Breast epithelium (tissue), 4 donors: ENCODE results near the gene TUBGCP5. TPM values are rescaled to one million over a fixed set of nuclear protein-coding genes. Genes with fewer than 3 reads are reported as not detected.

Experiments
- DNase-seq, 2 donors: peaks; one replicate each; pipeline ENCODE4 v3.0.0-alpha.2; 2019; ENCODE audit warnings: low spot score in 2 of 2
- H3K27ac ChIP-seq, 2 donors: fragments of 200-600 bp; sonication (generic) in 1 of 2; one replicate each; pipeline ENCODE4 v1.5.1; 2016 to 2019; ENCODE audit warnings: mild to moderate bottlenecking in 1 of 2
- H3K27me3 ChIP-seq, 2 donors: fragments of 200-600 bp; sonication (generic) in 1 of 2; one replicate each; pipeline versions ENCODE4 v1.5.1 to v1.6.0; 2017 to 2019; ENCODE audit warnings: control low read depth in 1 of 2, mild to moderate bottlenecking in 1 of 2
- H3K36me3 ChIP-seq: fragments of 200-600 bp; one replicate; pipeline ENCODE4 v1.5.1; 2019
- H3K4me1 ChIP-seq, 2 donors: fragments of 200-600 bp; sonication (generic); one replicate each; pipeline ENCODE4 v1.5.1; 2016 to 2019; ENCODE audit warnings: control low read depth in 1 of 2
- H3K4me3 ChIP-seq, 3 donors: fragments of 200-600 bp; sonication (generic); 1 replicate in 2 of 3; 2 replicates in 1 of 3; pipeline ENCODE4 v1.5.1; 2016 to 2019; ENCODE audit warnings: mild to moderate bottlenecking in 3 of 3, moderate library complexity in 2 of 3
- H3K9me3 ChIP-seq, 2 donors: fragments of 200-600 bp; sonication (generic) in 1 of 2; one replicate each; pipeline ENCODE4 v1.5.1; 2016 to 2019; ENCODE audit warnings: control low read depth in 1 of 2
- CTCF ChIP-seq, 3 donors: fragments of 450-650 bp; IDR thresholded peaks; one replicate each; pipeline ENCODE4 v1.5.1; 2016 to 2017; ENCODE audit warnings: antibody characterized with exemption in 3 of 3, mild to moderate bottlenecking in 3 of 3, moderate library complexity in 3 of 3
- POLR2A ChIP-seq: fragments of 450-650 bp; IDR thresholded peaks from one replicate; pipeline ENCODE4 v1.6.1; 2016; ENCODE audit warnings: antibody characterized with exemption, mild to moderate bottlenecking, moderate library complexity
- POLR2AphosphoS5 ChIP-seq, 3 donors: sonication (generic); formaldehyde crosslinking; IDR thresholded peaks; one replicate each; pipeline ENCODE4 v1.6.1; 2017; ENCODE audit warnings: antibody characterized with exemption in 3 of 3
- intact Hi-C: fragments of 100-400 bp; cut with DNase I; formaldehyde crosslinking; loops from one replicate; pipeline ENCODE4 v1.15.1; 2023; ENCODE audit warnings: low total_unique reads
- total RNA-seq, 3 donors: library from RNA; depleted of rRNA; stranded (reverse); fragments of >200 nt; gene quantifications; one replicate each; pipeline ENCODE4 v1.1.0, GENCODE V29; 2016

The TUBGCP5 gene
- total RNA-seq, 3 donors from 2014 or later, result 27.5 to 33.6 (median 28.0) TPM

GRCh38 chr15:22980189-22981050 is 58.9 kb downstream of the TUBGCP5 start, which contains the start of gene CYFIP1:
Gene CYFIP1, minus strand, starts transcription at chr15:22980368. Its CDS starts 33,083 bp downstream, at chr15:22947285.
- Histone ChIP-seq H3K9me3 (no peaks in the 10 kb centered on the region), H3K27me3 (no peaks in the 10 kb centered on the region), H3K27ac (peak within 1 kb of the TSS; percentile 91 to 95), H3K4me1 (peaks cover 3 to 10% of the 10 kb centered on the region in 2 donors), H3K4me3 (peak within 1 kb of the TSS; percentile 70 to 89 (median 89)), H3K36me3 (no peaks in the 10 kb centered on the region)
- intact Hi-C loops, result no loop called here
- TF ChIP-seq POLR2AphosphoS5 (IDR thresholded peaks at IDR 0.05) (peak in 2 of 3 donors; percentile 33 to 39), POLR2A (no peak), CTCF (IDR thresholded peaks at IDR 0.05) (no peak)
- peak; percentile 73 to 83 for DNase-seq

GRCh38 chr15:22979238-22980188 is 59.9 kb downstream of the TUBGCP5 start:
- intact Hi-C loops, result no loop called here
- peak overlapping the region; percentile 70 to 89 (median 89) for H3K4me3 ChIP-seq
- H3K36me3 ChIP-seq, result no peaks in the 10 kb centered on the region
- no peak for TF ChIP-seq CTCF (IDR thresholded peaks at IDR 0.05)
- no peak for TF ChIP-seq POLR2AphosphoS5 (IDR thresholded peaks at IDR 0.05)
- no peak for TF ChIP-seq POLR2A
- DNase-seq, result peak in 1 of 2 donors; percentile 59
- no peaks in the 10 kb centered on the region for H3K9me3 ChIP-seq
- peak overlapping the region; percentile 91 to 95 for H3K27ac ChIP-seq
- no peaks in the 10 kb centered on the region for H3K27me3 ChIP-seq
- peaks cover 3 to 10% of the 10 kb centered on the region in 2 donors for H3K4me1 ChIP-seq

- no peak for DNase-seq
- H3K4me1 ChIP-seq, result peaks cover 3 to 10% of the 10 kb centered on the region in 2 donors
- intact Hi-C loops, result no loop called here
- H3K27ac ChIP-seq, result peak overlapping the region in 1 of 2 donors; percentile 91
- H3K36me3 ChIP-seq, result no peaks in the 10 kb centered on the region
- peak overlapping the region; percentile 70 to 89 (median 89) for H3K4me3 ChIP-seq
- H3K9me3 ChIP-seq, result no peaks in the 10 kb centered on the region
- no peak for TF ChIP-seq POLR2A
- no peaks in the 10 kb centered on the region for H3K27me3 ChIP-seq
Measured at GRCh38 chr15:22978691-22979237, 60.6 kb downstream of the TUBGCP5 start.

GRCh38 chr15:22974745-22975144 is 64.6 kb downstream of the TUBGCP5 start:
- Histone ChIP-seq H3K27me3 (no peaks in the 10 kb centered on the region), H3K4me3 (no peak overlapping the region), H3K9me3 (no peaks in the 10 kb centered on the region), H3K36me3 (no peaks in the 10 kb centered on the region), H3K4me1 (peaks cover 3 to 10% of the 10 kb centered on the region in 2 donors), H3K27ac (no peak overlapping the region)
- TF ChIP-seq POLR2AphosphoS5 (IDR thresholded peaks at IDR 0.05), result no peak
- TF ChIP-seq CTCF (IDR thresholded peaks at IDR 0.05), result no peak
- TF ChIP-seq POLR2A, result no peak
- intact Hi-C loops, result no loop called here
- no peak for DNase-seq

- intact Hi-C loops, result no loop called here
- H3K9me3 ChIP-seq, result no peaks in the 10 kb centered on the region
- H3K4me3 ChIP-seq, result no peak overlapping the region
- H3K4me1 ChIP-seq, result peaks cover 0 to 9% of the 10 kb centered on the region in 2 donors
- no peaks in the 10 kb centered on the region for H3K27me3 ChIP-seq
- TF ChIP-seq CTCF (IDR thresholded peaks at IDR 0.05) (no peak), POLR2AphosphoS5 (IDR thresholded peaks at IDR 0.05) (no peak), POLR2A (no peak)
- DNase-seq, result no peak
- no peak overlapping the region for H3K27ac ChIP-seq
- H3K36me3 ChIP-seq, result no peaks in the 10 kb centered on the region
Measured at GRCh38 chr15:22973987-22974386, 65.4 kb downstream of the TUBGCP5 start.
